HG03565 (cell line): ENCODE data around the gene XRCC2.
"Not testable (repeated sequence)": the region's sequence is repeated elsewhere in the genome, so short reads cannot be mapped to it uniquely, and the experiment has no call there.

Experiments
- ATAC-seq: cut with Tn5 transposase; IDR thresholded peaks from one replicate; pipeline ENCODE4 v1.9.1; 2021; ENCODE audit warnings: mild to moderate bottlenecking, moderate library complexity; ENCODE audit not compliant: unreplicated experiment

The XRCC2 gene

GRCh38 chr7:152675759-152676636, at the start of gene XRCC2:
Gene XRCC2 (minus strand): TSS chr7:152676141. CDS start chr7:152676079, 62 bp downstream.
- peak; percentile 90 for ATAC-seq

- ATAC-seq = no peak
These were observed 47.4 kb upstream of the XRCC2 start for GRCh38 chr7:152723364-152723763.

GRCh38 chr7:152712412-152713042, 36.6 kb upstream of the XRCC2 start:
- ATAC-seq = not testable (repeated sequence)

GRCh38 chr7:152711444-152711944, 35.6 kb upstream of the XRCC2 start:
- ATAC-seq = no peak

GRCh38 chr7:152710153-152710442, 34.2 kb upstream of the XRCC2 start:
- no peak for ATAC-seq

GRCh38 chr7:152709287-152710152, 33.6 kb upstream of the XRCC2 start:
- no peak for ATAC-seq

- no peak for ATAC-seq
These were observed 28.9 kb upstream of the XRCC2 start for GRCh38 chr7:152704796-152705384.

- no peak for ATAC-seq
These were observed 23.1 kb upstream of the XRCC2 start for GRCh38 chr7:152699079-152699478.

GRCh38 chr7:152697268-152697974, 21.5 kb upstream of the XRCC2 start:
- ATAC-seq = not testable (repeated sequence)

GRCh38 chr7:152692196-152692595, 16.3 kb upstream of the XRCC2 start:
- ATAC-seq = not testable (repeated sequence)

GRCh38 chr7:152683297-152683696, 7.4 kb upstream of the XRCC2 start:
- ATAC-seq = no peak

GRCh38 chr7:152677808-152678670, 2.1 kb upstream of the XRCC2 start:
- no peak for ATAC-seq

GRCh38 chr7:152674860-152675758, 832 bp downstream of the XRCC2 start:
- peak; percentile 9 for ATAC-seq

- ATAC-seq = no peak
These were observed 2.0 kb downstream of the XRCC2 start for GRCh38 chr7:152673897-152674296.

GRCh38 chr7:152672626-152673025, 3.3 kb downstream of the XRCC2 start:
- ATAC-seq = no peak

GRCh38 chr7:152669758-152670157, 6.2 kb downstream of the XRCC2 start:
- no peak for ATAC-seq

GRCh38 chr7:152668975-152669374, 7.0 kb downstream of the XRCC2 start:
- no peak for ATAC-seq

GRCh38 chr7:152667958-152668357, 8.0 kb downstream of the XRCC2 start:
- peak; percentile 63 for ATAC-seq
